H1 (cell line): ENCODE results near the gene SPG11. TPM values are rescaled to one million over a fixed set of nuclear protein-coding genes. Genes with fewer than 3 reads are reported as not detected.

Experiments
- CTCF ChIA-PET: fragments of 300-600 bp; sonication (Branson Sonifier 250); formaldehyde crosslinking; loops from one replicate; lab custom pipeline; 2021; ENCODE audit not compliant: partially characterized antibody; lab: Charles Lee
- POLR2A ChIA-PET: fragments of 300-600 bp; sonication (Branson Sonifier 250); formaldehyde crosslinking; loops from one replicate; lab custom pipeline; 2021; ENCODE audit warnings: inconsistent platforms; ENCODE audit not compliant: partially characterized antibody; lab: Charles Lee
- DNase-seq, 2 experiments: peaks; one replicate each; pipeline versions ENCODE4 v3.0.0 to v3.0.0-alpha.2; 2010 to 2022; ENCODE audit warnings: low spot score in 2 of 2, low read depth in 1 of 2, mixed read lengths in 1 of 2
- FAIRE-seq: peaks from 2 replicates; lab custom pipeline; 2011; peaks lifted over from hg19 to GRCh38; lab: Jason Lieb, UNC
- H2AFZ ChIP-seq: 2 replicates; pipeline ENCODE4 v1.8.1; 2012; ENCODE audit warnings: low read length, inconsistent platforms
- H2AK5ac ChIP-seq: 2 replicates; pipeline ENCODE4 v1.6.1; 2013; ENCODE audit warnings: low read depth, low read length
- H2BK120ac ChIP-seq: replicated peaks from 2 replicates; pipeline ENCODE3; 2013; ENCODE audit warnings: low read depth, low read length, inconsistent platforms
- H2BK12ac ChIP-seq: 2 replicates; pipeline ENCODE4 v1.6.1; 2013; ENCODE audit warnings: low read depth, low read length
- H2BK15ac ChIP-seq: 2 replicates; pipeline ENCODE4 v1.6.1; 2013; ENCODE audit warnings: low read length
- H2BK20ac ChIP-seq: 2 replicates; pipeline ENCODE4 v1.6.1; 2013; ENCODE audit warnings: low read length
- H2BK5ac ChIP-seq: 2 replicates; pipeline ENCODE4 v1.6.1; 2013; ENCODE audit warnings: low read depth, low read length
- H3K14ac ChIP-seq: 2 replicates; pipeline ENCODE4 v1.6.1; 2013; ENCODE audit warnings: inconsistent platforms; ENCODE audit not compliant: insufficient read length
- H3K18ac ChIP-seq: 2 replicates; pipeline ENCODE4 v1.6.1; 2013; ENCODE audit warnings: low read length; ENCODE audit errors: extremely low read depth
- H3K23ac ChIP-seq: 2 replicates; pipeline ENCODE4 v1.6.1; 2013; ENCODE audit warnings: inconsistent platforms; ENCODE audit not compliant: insufficient read length
- H3K23me2 ChIP-seq: 2 replicates; pipeline ENCODE4 v1.6.1; 2013; ENCODE audit warnings: low read depth, low read length
- H3K27ac ChIP-seq: 2 replicates; pipeline ENCODE4 v1.6.1; 2011; ENCODE audit warnings: low read depth, low read length, inconsistent platforms
- H3K27me3 ChIP-seq, 4 experiments: replicated peaks in 1 of 4; 1 replicate in 1 of 4; 2 replicates in 3 of 4; pipeline versions ENCODE4 v1.6.1 to v1.8.1; 2011 to 2013; ENCODE audit warnings: low read length in 3 of 4, mild to moderate bottlenecking in 3 of 4, inconsistent platforms in 2 of 4, mixed read lengths in 2 of 4, moderate library complexity in 1 of 4; ENCODE audit not compliant: control insufficient read depth in 3 of 4, insufficient read depth in 3 of 4; ENCODE audit errors: extremely low read depth in 1 of 4
- H3K36me3 ChIP-seq, 4 experiments: 2 replicates each; pipeline versions ENCODE4 v1.6.1 to v1.8.1; 2011 to 2013; ENCODE audit warnings: mild to moderate bottlenecking in 4 of 4, low read length in 3 of 4, moderate library complexity in 2 of 4, control low read depth in 1 of 4, inconsistent platforms in 1 of 4; ENCODE audit not compliant: insufficient read depth in 4 of 4, control insufficient read depth in 2 of 4
- H3K4ac ChIP-seq: replicated peaks from 2 replicates; pipeline ENCODE3; 2013; ENCODE audit warnings: low read length, low read depth, mixed read lengths, inconsistent platforms; ENCODE audit not compliant: insufficient read length
- H3K4me1 ChIP-seq, 4 experiments: replicated peaks in 1 of 4; 1 replicate in 1 of 4; 2 replicates in 3 of 4; pipeline versions ENCODE4 v1.6.1 to v1.8.1; 2011 to 2013; ENCODE audit warnings: low read length in 3 of 4, inconsistent platforms in 2 of 4, mixed read lengths in 1 of 4; ENCODE audit not compliant: insufficient read depth in 4 of 4, control insufficient read depth in 3 of 4
- H3K4me2 ChIP-seq, 2 experiments: 2 replicates each; pipeline versions ENCODE4 v1.6.1 to v1.8.1; 2011 to 2013; ENCODE audit warnings: low read depth in 2 of 2, low read length in 2 of 2, control low read depth in 1 of 2, inconsistent platforms in 1 of 2, mild to moderate bottlenecking in 1 of 2; ENCODE audit not compliant: insufficient read depth in 1 of 2
- H3K4me3 ChIP-seq, 4 experiments: fragments of 200-600, 300-600 bp in 1 of 4; sonication (generic), shearing (Covaris generic), sonication (Bioruptor Twin) in 1 of 4; 2 replicates each; pipeline versions ENCODE4 v1.5.1 to v1.8.1; 2011 to 2016; ENCODE audit warnings: low read length in 4 of 4, low read depth in 3 of 4, control low read depth in 2 of 4, inconsistent platforms in 2 of 4, mild to moderate bottlenecking in 2 of 4, mixed read lengths in 1 of 4, moderate library complexity in 1 of 4; ENCODE audit not compliant: insufficient read depth in 2 of 4; ENCODE audit errors: extremely low read depth in 1 of 4
- H3K56ac ChIP-seq: replicated peaks from 2 replicates; pipeline ENCODE3; 2013; ENCODE audit warnings: low read depth, mild to moderate bottlenecking, mixed read lengths, low read length, inconsistent platforms; ENCODE audit not compliant: insufficient read length
- H3K79me1 ChIP-seq: 2 replicates; pipeline ENCODE4 v1.6.1; 2013; ENCODE audit warnings: low read depth, low read length, control low read depth
- H3K79me2 ChIP-seq, 2 experiments: 2 replicates each; pipeline versions ENCODE4 v1.6.1 to v1.8.1; 2012 to 2013; ENCODE audit warnings: low read length in 2 of 2, mild to moderate bottlenecking in 2 of 2, inconsistent platforms in 1 of 2; ENCODE audit not compliant: insufficient read depth in 2 of 2, control insufficient read depth in 1 of 2
- H3K9ac ChIP-seq, 4 experiments: replicated peaks in 1 of 4; 1 replicate in 1 of 4; 2 replicates in 3 of 4; pipeline versions ENCODE4 v1.6.1 to v1.8.1; 2011 to 2013; ENCODE audit warnings: low read depth in 3 of 4, low read length in 3 of 4, control low read depth in 2 of 4, mild to moderate bottlenecking in 2 of 4, moderate library complexity in 2 of 4, inconsistent platforms in 1 of 4; ENCODE audit errors: extremely low read depth in 1 of 4
- H3K9me3 ChIP-seq, 2 experiments: 2 replicates each; pipeline versions ENCODE4 v1.6.1 to v1.8.1; 2012 to 2013; ENCODE audit warnings: mild to moderate bottlenecking in 2 of 2, moderate library complexity in 2 of 2, control low read depth in 1 of 2, inconsistent platforms in 1 of 2, low read depth in 1 of 2, low read length in 1 of 2, mixed read lengths in 1 of 2; ENCODE audit not compliant: insufficient read depth in 2 of 2
- H4K20me1 ChIP-seq, 2 experiments: replicated peaks in 1 of 2; 2 replicates each; pipeline versions ENCODE3 to v1.8.1; 2011 to 2013; ENCODE audit warnings: inconsistent platforms in 2 of 2, low read length in 2 of 2, mild to moderate bottlenecking in 1 of 2; ENCODE audit not compliant: insufficient read depth in 2 of 2, control insufficient read depth in 1 of 2
- H4K5ac ChIP-seq: 2 replicates; pipeline ENCODE4 v1.6.1; 2013; ENCODE audit warnings: low read length, low read depth, mixed read lengths, inconsistent platforms; ENCODE audit not compliant: insufficient read length
- H4K8ac ChIP-seq: 2 replicates; pipeline ENCODE4 v1.8.0; 2013; ENCODE audit warnings: mild to moderate bottlenecking, moderate library complexity, low read length, inconsistent platforms; ENCODE audit not compliant: insufficient read depth; ENCODE audit errors: extremely low read depth
- H4K91ac ChIP-seq: replicated peaks from 2 replicates; pipeline ENCODE3; 2013; ENCODE audit warnings: low read length, mixed read lengths, inconsistent platforms; ENCODE audit not compliant: insufficient read length
- BRCA1 ChIP-seq: IDR thresholded peaks from 2 replicates; pipeline ENCODE4 v1.6.1; 2012; ENCODE audit warnings: low read depth, low read length, improper control_type of control experiment
- CEBPB ChIP-seq: IDR thresholded peaks from 2 replicates; pipeline ENCODE4 v1.6.1; 2012; ENCODE audit warnings: low read depth, low read length
- CTCF ChIP-seq, 3 experiments: IDR thresholded peaks; 1 replicate in 2 of 3; 2 replicates in 1 of 3; pipeline versions ENCODE4 v1.5.1 to v1.6.1; 2011; ENCODE audit warnings: low read length in 3 of 3, mild to moderate bottlenecking in 3 of 3, inconsistent platforms in 2 of 3, low read depth in 1 of 3, moderate library complexity in 1 of 3; ENCODE audit not compliant: insufficient read depth in 1 of 3; ENCODE audit errors: control extremely low read depth in 1 of 3
- E2F6 ChIP-seq: IDR thresholded peaks from 2 replicates; pipeline ENCODE4 v1.6.1; 2012; ENCODE audit warnings: inconsistent platforms
- EP300 ChIP-seq, 2 experiments: IDR thresholded peaks; 1 replicate in 1 of 2; 2 replicates in 1 of 2; pipeline ENCODE4 v1.6.1; 2011 to 2012; ENCODE audit warnings: low read depth in 2 of 2, low read length in 2 of 2, mild to moderate bottlenecking in 2 of 2, borderline replicate concordance in 1 of 2, inconsistent platforms in 1 of 2, moderate library complexity in 1 of 2
- MAFK ChIP-seq: IDR thresholded peaks from 2 replicates; pipeline ENCODE4 v1.6.1; 2012; ENCODE audit warnings: low read depth, mild to moderate bottlenecking, improper control_type of control experiment, low read length
- MAX ChIP-seq: IDR thresholded peaks from 2 replicates; pipeline ENCODE4 v1.6.1; 2012; ENCODE audit warnings: inconsistent platforms
- RNF2 ChIP-seq: fragments of 200-900, 300-1000 bp; sonication (generic); IDR thresholded peaks from 2 replicates; pipeline ENCODE4 v1.7.1; 2016; ENCODE audit warnings: borderline replicate concordance, low read depth, mild to moderate bottlenecking, antibody characterized with exemption, low read length; ENCODE audit not compliant: poor library complexity, severe bottlenecking; ENCODE audit errors: missing control alignments
- SP1 ChIP-seq: IDR thresholded peaks from 2 replicates; pipeline ENCODE4 v1.6.1; 2011; ENCODE audit warnings: low read depth, low read length
- TAF1 ChIP-seq: IDR thresholded peaks from 2 replicates; pipeline ENCODE4 v1.6.1; 2011; ENCODE audit warnings: mild to moderate bottlenecking, low read depth, low read length
- YY1 ChIP-seq: IDR thresholded peaks from 2 replicates; pipeline ENCODE4 v1.6.1; 2011; ENCODE audit warnings: low read depth, mild to moderate bottlenecking, low read length
- WGBS, 2 experiments: shearing (Covaris generic) in 1 of 2; methylation state at CpG; one replicate each; pipeline versions ENCODE4 v1.1.6 to v1.1.7; 2013 to 2015; ENCODE audit warnings: low lambda C conversion rate in 2 of 2, mixed read lengths in 2 of 2, inconsistent platforms in 1 of 2, low coverage in 1 of 2, missing lambda C conversion rate in 1 of 2; ENCODE audit not compliant: insufficient replicate concordance in 2 of 2, insufficient coverage in 1 of 2, insufficient read length in 1 of 2; ENCODE audit errors: extremely low coverage in 1 of 2, missing lambda C conversion rate in 1 of 2; 5-methylcytosine and 5-hydroxymethylcytosine counted together
- polyA plus RNA-seq, 7 experiments: library from polyadenylated mRNA; depleted of rRNA in 3 of 7; stranded (reverse) in 5 of 7; unstranded in 2 of 7; fragments of >200 nt in 5 of 7; fragments of 200-250 nt in 2 of 7; gene quantifications; 1 replicate in 5 of 7; 2 replicates in 1 of 7; 4 replicates in 1 of 7; pipeline versions ENCODE4 v1.2.1 to v1.2.3, GENCODE V29; 2011 to 2013; ENCODE audit warnings: missing spikeins in 2 of 7, mixed read lengths in 2 of 7
- total RNA-seq: library from RNA; stranded (reverse); fragmentation: NEBNext Ultra II Directional; extraction: Animal tissue kit (Norgen Biotek cat#: 25700); gene quantifications from 2 replicates; pipeline ENCODE4 v1.2.1, GENCODE V29; 2021

Gene SPG11
- total and polyA plus RNA-seq, 2 of the 8 experiments (the other 6 are each of a cell fraction or from before 2014, with no cell fraction given) = 37.1 to 38.6 TPM

- H2BK12ac ChIP-seq = no peak overlapping the region
- no peak overlapping the region for H3K18ac ChIP-seq
- H2AK5ac ChIP-seq = no peak overlapping the region
- H3K56ac ChIP-seq = no peak overlapping the region
- no peaks in the 10 kb centered on the region for H3K23me2 ChIP-seq
- no peaks in the 10 kb centered on the region for H3K9me3 ChIP-seq
- no peak overlapping the region for H3K4me3 ChIP-seq
- H2AFZ ChIP-seq = no peak overlapping the region
- H3K4ac ChIP-seq = no peak overlapping the region
- ChIA-PET CTCF (no interaction called here), POLR2A (interaction anchor here (1.6 kb wide), 1 partner anchor 10 kb away, joined by 7 read pairs; no protein-coding TSS in a partner anchor)
- no peak overlapping the region for H3K23ac ChIP-seq
- H3K27me3 ChIP-seq = no peaks in the 10 kb centered on the region
- H4K20me1 ChIP-seq = peaks cover 0 to 1% of the 10 kb centered on the region in 2 experiments
- H3K79me2 ChIP-seq = no peaks in the 10 kb centered on the region
- WGBS, 2 experiments = 82% methylated on average over 1 of the region's 1 CpG; no CpG with 5 or more reads in 1 of the 2 experiments
- no peak overlapping the region for H4K91ac ChIP-seq
- no peak overlapping the region for H3K14ac ChIP-seq
- no peak overlapping the region for H3K9ac ChIP-seq
- H3K27ac ChIP-seq = no peak overlapping the region
- no peak overlapping the region for H2BK120ac ChIP-seq
- H4K5ac ChIP-seq = no peak overlapping the region
- H3K4me1 ChIP-seq = no peaks in the 10 kb centered on the region
- no peak overlapping the region for H2BK20ac ChIP-seq
- H2BK15ac ChIP-seq = no peak overlapping the region
- FAIRE-seq = no peak
- H3K36me3 ChIP-seq = peaks cover 8 to 43% (median 16%) of the 10 kb centered on the region in 4 experiments; a peak in 7 of 8 replicates
- H4K8ac ChIP-seq = no peak overlapping the region
- H3K79me1 ChIP-seq = no peaks in the 10 kb centered on the region
- H2BK5ac ChIP-seq = no peak overlapping the region
- H3K4me2 ChIP-seq = no peak overlapping the region
- no peak for DNase-seq
- TF ChIP-seq EP300 (IDR thresholded peaks at IDR 0.05; ENCODE audit: borderline replicate concordance in 1 of 2, low read depth in 2 of 2, low read length in 2 of 2) = no peak
- TF ChIP-seq MAX = no peak
- no peak for TF ChIP-seq CEBPB
- TF ChIP-seq CTCF (IDR thresholded peaks at IDR 0.05; ENCODE audit: control extremely low read depth in 1 of 3, insufficient read depth in 1 of 3, low read depth in 1 of 3, low read length in 3 of 3) = no peak
- TF ChIP-seq RNF2 = no peak
- no peak for TF ChIP-seq TAF1
- TF ChIP-seq BRCA1 = no peak
- no peak for TF ChIP-seq MAFK
- no peak for TF ChIP-seq E2F6
- TF ChIP-seq SP1 = no peak
- TF ChIP-seq YY1 = no peak
Measured at GRCh38 chr15:44598066-44598465, 65.4 kb downstream of the SPG11 start.
